ENCODE measurements around the gene LAMA5. TPM values are rescaled to one million over a fixed set of nuclear protein-coding genes. Genes with fewer than 3 reads are reported as not detected.

Gene LAMA5
- polyA plus RNA-seq, 3 donors: 0.05 TPM; not detected in 2

GRCh38 chr20:62413025-62413570 lies 46.0 kb upstream of the LAMA5 start:
- no peaks in the 10 kb centered on the region for H4K20me1 ChIP-seq (ENCODE audit: insufficient read depth, low read length)
- H3K9me3 Mint-ChIP-seq: no peaks in the 10 kb centered on the region
- H3K4me3 ChIP-seq (replicated peaks in 1 of 3; ENCODE audit: low read depth in 2 of 3, low read length in 3 of 3): no peak overlapping the region
- no peaks in the 10 kb centered on the region for H3K36me3 ChIP-seq (replicated peaks in 1 of 2; ENCODE audit: control insufficient read depth in 1 of 2, insufficient read depth in 2 of 2, low read length in 2 of 2)
- H3K9ac ChIP-seq (ENCODE audit: insufficient read depth, low read length, poor library complexity, severe bottlenecking): no peak overlapping the region
- H3K79me2 ChIP-seq (ENCODE audit: insufficient read depth, low read length): no peaks in the 10 kb centered on the region
- H3K4me3 Mint-ChIP-seq: no peak overlapping the region
- no peak overlapping the region for H3K27ac Mint-ChIP-seq
- peaks cover 0 to 3% of the 10 kb centered on the region in 2 donors for H3K27me3 ChIP-seq (ENCODE audit: control insufficient read depth in 2 of 2, insufficient read depth in 2 of 2, low read length in 2 of 2)
- no peak for DNase-seq
- H3K4me1 Mint-ChIP-seq: peaks cover 10% of the 10 kb centered on the region
- no peak overlapping the region for H3K4me2 ChIP-seq (replicated peaks; ENCODE audit: extremely low read depth, low read length, poor library complexity, severe bottlenecking)
- TF ChIP-seq CTCF (IDR thresholded peaks at IDR 0.05): no peak
- H3K36me3 Mint-ChIP-seq: no peaks in the 10 kb centered on the region
- H3K27me3 Mint-ChIP-seq (ENCODE audit: low read depth in 3 of 3): peaks cover 9 to 18% (median 13%) of the 10 kb centered on the region in 3 donors
- H3K4me1 ChIP-seq (ENCODE audit: control insufficient read depth in 1 of 2, insufficient read depth in 2 of 2, low read length in 2 of 2): peaks cover 5 to 10% of the 10 kb centered on the region in 2 donors
- WGBS (ENCODE audit: insufficient coverage): 100% methylated on average over 10 of the region's 11 CpGs
- no peak overlapping the region for H2AFZ ChIP-seq (ENCODE audit: insufficient read depth, low read depth, low read length, poor library complexity, severe bottlenecking)
- H3K9me3 ChIP-seq (replicated peaks in 1 of 2; ENCODE audit: control insufficient read depth in 1 of 2, insufficient read depth in 1 of 2, low read length in 2 of 2): no peaks in the 10 kb centered on the region
- no peak overlapping the region for H3K27ac ChIP-seq (ENCODE audit: low read depth in 1 of 2, low read length in 2 of 2)
- intact Hi-C loops (cut with micrococcal nuclease): no loop called here

- intact Hi-C loops (cut with micrococcal nuclease): no loop called here
- Histone ChIP-seq H3K36me3 (replicated peaks in 1 of 2; ENCODE audit: control insufficient read depth in 1 of 2, insufficient read depth in 2 of 2, low read length in 2 of 2) (no peaks in the 10 kb centered on the region), H3K9ac (ENCODE audit: insufficient read depth, low read length, poor library complexity, severe bottlenecking) (no peak overlapping the region), H4K20me1 (ENCODE audit: insufficient read depth, low read length) (no peaks in the 10 kb centered on the region), H3K27ac (ENCODE audit: low read depth in 1 of 2, low read length in 2 of 2) (no peak overlapping the region), H3K4me1 (ENCODE audit: control insufficient read depth in 1 of 2, insufficient read depth in 2 of 2, low read length in 2 of 2) (peaks cover 12 to 17% of the 10 kb centered on the region in 2 donors), H3K79me2 (ENCODE audit: insufficient read depth, low read length) (no peaks in the 10 kb centered on the region), H3K4me3 (replicated peaks in 1 of 3; ENCODE audit: low read depth in 2 of 3, low read length in 3 of 3) (no peak overlapping the region), H2AFZ (ENCODE audit: insufficient read depth, low read depth, low read length, poor library complexity, severe bottlenecking) (no peak overlapping the region), H3K4me2 (replicated peaks; ENCODE audit: extremely low read depth, low read length, poor library complexity, severe bottlenecking) (no peak overlapping the region), H3K9me3 (replicated peaks in 1 of 2; ENCODE audit: control insufficient read depth in 1 of 2, insufficient read depth in 1 of 2, low read length in 2 of 2) (no peaks in the 10 kb centered on the region), H3K27me3 (ENCODE audit: control insufficient read depth in 2 of 2, insufficient read depth in 2 of 2, low read length in 2 of 2) (peaks cover 0 to 3% of the 10 kb centered on the region in 2 donors)
- Mint-ChIP-seq H3K4me1 (peaks cover 15% of the 10 kb centered on the region), H3K27me3 (ENCODE audit: low read depth in 3 of 3) (peaks cover 11 to 19% (median 13%) of the 10 kb centered on the region in 3 donors), H3K9me3 (no peaks in the 10 kb centered on the region), H3K4me3 (no peak overlapping the region), H3K27ac (no peak overlapping the region), H3K36me3 (no peaks in the 10 kb centered on the region)
- no peak for DNase-seq
- WGBS (ENCODE audit: insufficient coverage): 86% methylated on average over 16 of the region's 22 CpGs
- no peak for TF ChIP-seq CTCF (IDR thresholded peaks at IDR 0.05)
Observed at GRCh38 chr20:62412194-62413024, 45.3 kb upstream of the LAMA5 start.
